Nucleus accumbens (tissue), 56 donors: ENCODE measurements around the gene PDE4B.
"Not testable (repeated sequence)": the region's sequence is repeated elsewhere in the genome, so short reads cannot be mapped to it uniquely, and the experiment has no call there.

ENCODE experiments used
- DNase-seq, 56 donors: peaks; one replicate each; lab custom pipeline; 2025; lab: John Stamatoyannopoulos, UW

Gene PDE4B

DNA sequence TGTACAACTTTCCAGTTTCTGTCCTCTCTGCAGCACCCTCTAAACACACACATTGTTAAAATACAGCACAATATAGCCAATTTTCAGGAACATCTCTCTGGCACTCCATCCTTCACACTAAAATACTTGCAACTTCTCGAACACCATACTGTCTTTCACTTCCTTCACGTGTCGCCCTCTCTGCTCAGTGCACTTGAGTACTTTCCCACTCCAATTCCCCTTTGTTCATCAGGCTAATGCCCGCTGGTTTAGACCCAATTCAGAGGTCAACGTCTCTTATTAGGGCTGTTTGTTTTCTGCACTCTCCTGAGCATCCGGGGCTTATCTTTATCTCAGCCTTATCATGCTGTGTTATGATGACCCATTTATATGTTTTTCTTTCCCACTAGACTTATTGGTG is 503.1 kb downstream of the PDE4B start:
- no peak for DNase-seq

DNA sequence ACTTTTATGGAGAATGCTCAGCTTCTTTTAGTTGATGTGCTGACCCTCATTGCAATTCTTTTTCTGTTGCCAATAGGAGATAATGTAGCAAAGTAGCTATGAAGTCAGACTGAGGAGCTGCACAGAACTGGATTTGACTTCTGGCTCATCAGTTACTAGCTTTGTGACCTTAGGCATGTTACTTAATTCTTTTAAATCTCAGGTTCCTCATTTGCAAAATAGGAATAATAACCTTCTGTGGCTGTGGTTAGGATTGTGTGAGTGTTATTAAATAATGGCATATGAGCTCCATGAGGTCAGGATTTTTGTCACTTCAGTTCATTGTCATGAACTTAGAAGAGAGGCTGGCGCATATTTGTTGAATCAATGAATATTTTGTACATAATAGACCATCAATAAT is 503.7 kb downstream of the PDE4B start:
- DNase-seq = no peak

DNA sequence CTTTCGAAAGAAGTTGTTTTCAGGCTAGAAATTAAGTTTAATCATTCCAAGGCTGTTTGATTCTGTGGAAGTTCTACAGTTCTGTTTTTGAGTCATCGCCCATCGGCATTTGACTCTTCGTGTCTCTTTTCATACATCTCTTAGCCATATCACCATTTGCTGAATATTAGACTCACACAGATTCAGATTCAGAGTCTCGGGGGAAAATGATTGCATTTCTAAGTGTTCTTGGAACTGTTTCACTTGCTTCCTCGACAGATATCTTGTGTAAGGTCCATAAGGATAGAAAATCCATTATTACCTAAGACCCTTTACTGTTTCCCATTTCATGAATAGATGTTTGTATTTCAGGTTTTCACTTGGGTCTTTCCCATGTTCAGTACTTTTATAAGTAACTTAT is 504.3 kb downstream of the PDE4B start:
- no peak for DNase-seq

DNA sequence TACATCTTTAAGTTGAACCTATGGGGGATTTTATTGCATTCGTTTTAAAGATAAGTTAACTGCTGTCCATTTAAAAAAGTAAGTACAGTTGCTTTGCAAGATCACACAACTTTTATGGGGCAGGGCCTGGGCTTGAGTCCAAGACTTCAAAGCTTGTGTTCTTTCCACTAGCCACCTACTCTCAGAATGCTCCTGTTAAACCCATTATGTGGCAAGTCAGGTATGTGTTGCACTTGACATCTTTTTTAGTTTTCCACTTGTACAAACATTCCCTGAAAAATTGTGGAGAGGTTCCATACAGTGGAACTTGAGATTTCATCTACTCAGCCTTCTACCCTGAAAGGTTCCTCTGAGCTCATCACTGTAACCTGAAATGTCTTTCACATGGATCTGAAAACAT is 505.8 kb downstream of the PDE4B start:
- DNase-seq = no peak

DNA sequence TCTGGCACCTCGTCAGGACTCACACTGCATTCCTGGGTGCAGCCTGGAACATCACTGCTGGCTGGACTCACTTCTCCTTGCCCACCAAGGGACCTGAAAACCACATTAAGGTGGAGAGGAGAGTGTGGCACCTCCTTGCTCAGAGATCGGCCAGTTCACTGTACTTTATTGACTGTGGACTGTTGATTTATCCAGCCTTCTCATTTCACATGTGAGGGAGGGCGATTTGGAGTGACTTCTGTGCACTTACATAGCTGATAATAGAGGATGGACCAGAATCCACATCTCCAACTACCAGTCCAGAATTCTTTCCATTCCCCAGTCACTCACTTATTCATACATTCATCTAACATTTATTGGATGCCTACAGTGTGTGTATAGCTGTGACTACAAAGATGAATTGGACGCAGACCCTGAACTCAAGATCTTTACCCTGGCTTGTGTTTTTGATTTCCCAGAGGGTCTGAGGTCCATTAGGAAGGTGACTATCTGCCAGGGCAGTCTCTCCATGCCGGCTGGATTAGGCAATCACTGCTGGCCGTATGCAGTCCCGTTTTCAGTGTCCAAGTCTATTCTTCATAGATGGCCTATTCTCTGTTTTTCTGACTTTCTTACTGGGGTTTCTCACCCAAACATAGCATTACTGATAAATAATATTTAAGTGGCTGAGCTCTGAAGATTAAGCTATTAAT is 507.7 kb downstream of the PDE4B start:
- DNase-seq = no peak

DNA sequence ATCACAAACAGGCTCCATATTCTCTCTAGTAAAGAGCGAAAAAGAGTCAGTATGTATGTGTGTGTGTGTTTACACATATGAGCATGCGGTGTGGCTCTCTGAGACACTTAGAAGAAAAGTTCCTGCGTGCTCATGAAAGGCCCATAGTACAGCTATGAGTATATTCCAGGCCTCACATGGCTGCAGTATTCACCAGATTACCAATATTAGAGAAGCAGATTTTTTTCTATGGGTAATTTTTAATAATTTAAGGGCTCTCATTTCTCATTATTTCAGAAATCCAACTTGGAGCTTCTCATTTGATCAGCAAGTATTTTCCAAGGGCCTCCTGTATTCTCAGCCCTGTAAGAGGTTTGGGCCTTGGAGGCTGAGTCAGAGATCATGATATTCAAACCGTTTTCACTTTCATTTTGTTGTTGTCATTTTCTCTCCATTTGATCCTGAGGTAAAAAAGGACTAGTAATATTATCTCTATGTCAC is 508.3 kb downstream of the PDE4B start:
- DNase-seq = no peak

DNA sequence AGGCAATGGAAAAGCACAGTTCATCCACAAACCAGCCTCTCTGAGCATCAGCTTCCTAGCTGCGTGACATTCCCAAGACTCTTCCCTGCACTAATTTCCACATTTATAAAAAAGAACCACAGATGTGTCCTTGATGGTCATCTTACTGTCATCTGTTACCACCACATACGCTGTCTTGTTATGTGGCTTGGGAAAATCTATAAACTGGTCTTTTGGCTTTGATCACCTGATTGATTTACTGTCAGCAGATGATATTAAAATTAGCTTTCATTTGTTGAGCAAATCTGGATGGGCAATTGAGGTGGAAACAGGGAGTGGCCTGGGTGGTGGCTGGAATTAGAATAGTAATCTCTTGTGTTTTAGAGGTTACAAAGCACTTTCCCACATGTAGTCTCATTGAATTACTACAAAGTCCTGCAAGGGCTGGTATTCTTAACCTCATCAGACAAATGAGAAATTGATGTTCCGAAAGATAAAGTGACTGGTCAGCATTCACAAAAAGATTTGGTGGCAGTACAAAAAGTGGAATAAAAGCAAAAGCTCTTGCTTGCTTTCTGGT is 509.6 kb downstream of the PDE4B start:
- no peak for DNase-seq

DNA sequence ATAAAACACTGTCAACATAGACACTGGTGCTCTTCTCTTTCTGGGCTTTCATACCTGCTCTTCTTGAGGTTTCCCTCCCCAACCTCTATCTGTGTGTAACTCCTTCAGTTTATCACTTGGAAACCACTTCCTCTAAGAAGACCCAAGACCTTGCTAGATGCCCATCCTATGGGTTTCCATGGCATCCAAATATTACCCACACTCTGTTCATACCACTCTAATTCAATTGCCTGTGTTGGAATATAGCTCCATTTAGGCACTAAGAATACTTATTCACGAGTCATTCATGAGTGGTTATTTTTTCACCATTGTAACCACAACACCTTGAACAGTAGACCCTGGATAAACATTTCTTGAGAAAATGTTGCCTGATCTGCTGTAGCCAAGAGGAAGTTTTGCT is 510.1 kb downstream of the PDE4B start:
- no peak for DNase-seq

DNA sequence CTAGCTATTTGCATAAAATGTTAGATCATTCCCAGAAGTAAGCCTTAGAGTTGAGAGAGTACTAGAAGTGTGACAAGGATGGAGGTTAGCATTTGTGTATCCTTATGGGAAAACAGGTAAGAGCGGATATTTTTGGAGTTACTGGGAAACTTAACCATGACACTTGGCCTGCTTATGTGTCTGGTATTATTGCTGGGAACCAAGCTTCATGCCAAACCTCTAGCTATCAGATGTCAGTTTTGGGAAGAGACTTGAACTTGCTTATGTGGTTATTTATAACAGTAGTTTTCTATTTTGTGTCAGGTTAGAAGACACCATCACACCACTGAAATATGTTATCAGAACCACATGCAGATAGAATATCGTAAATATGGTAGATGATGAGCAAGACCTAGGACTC is 511.0 kb downstream of the PDE4B start:
- DNase-seq = no peak

DNA sequence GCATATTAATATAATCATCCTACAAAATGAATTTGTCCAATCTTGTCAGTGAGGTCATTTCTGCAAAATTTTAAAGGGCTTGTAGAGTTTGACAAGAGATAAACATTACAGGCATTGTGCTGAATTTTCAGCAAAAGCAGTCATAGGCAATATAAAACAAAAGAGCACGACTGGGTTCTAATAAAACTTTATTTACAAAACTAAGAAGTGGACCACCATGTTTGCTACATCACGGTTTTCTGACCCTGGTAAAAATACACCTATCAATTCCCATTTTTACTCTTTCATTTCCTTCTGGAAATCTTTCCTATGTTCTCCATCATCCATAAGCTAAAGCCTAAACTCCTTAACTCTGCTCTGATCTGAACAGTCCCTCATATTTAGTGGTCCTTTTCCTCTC is 511.4 kb downstream of the PDE4B start:
- no peak for DNase-seq

DNA sequence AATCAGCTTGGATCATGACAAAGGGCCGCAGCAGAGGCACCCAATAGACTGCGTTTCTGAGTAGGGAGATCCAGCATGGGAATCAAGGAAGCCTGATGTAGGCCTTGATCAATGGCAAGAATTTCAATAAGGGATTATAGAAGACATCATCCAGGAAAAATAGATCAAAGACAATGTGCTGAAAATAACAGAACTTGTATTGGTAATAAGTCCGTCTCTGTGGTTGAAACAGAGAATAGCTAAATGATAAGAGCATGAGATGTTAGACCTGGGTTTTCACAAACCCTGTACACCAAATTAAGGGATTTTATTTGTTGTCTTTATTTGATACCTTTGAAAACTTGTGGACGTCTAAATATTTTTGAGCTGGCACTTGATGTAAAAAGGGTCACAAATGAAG is 513.2 kb downstream of the PDE4B start:
- DNase-seq = no peak

DNA sequence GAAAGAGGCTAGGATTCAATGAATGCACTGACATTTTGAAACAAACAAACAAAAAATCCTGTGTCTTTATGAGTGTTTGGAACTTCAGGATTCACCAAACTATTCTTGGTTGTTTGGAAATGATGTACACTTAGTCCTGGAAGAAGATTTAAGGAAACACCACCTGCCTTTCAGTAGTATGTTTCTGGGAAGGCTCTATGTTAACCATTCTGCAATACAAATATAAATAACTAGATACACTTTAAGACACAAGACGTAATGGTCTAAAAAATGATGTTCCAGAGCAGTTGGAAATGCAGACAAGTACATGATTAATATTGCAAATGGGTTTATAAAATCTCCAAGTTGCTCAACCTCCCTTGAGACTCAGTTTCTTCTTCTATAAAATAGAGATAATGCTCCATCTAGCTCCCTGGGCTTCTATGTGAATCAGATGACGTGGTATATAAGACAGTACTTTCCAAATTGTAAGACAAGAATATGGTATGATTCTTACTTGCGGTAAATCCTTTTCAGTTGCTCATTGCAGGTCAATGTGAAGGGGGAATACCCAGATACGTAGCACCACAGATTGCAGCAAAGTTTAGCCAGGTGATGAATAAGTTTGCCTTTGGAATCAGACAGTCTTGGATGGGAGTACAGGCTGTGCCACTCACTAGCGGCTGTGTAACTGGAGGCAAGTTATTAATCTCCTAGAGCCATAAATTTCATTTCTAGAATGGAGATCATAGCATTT is 516.5 kb downstream of the PDE4B start:
- DNase-seq = no peak

DNA sequence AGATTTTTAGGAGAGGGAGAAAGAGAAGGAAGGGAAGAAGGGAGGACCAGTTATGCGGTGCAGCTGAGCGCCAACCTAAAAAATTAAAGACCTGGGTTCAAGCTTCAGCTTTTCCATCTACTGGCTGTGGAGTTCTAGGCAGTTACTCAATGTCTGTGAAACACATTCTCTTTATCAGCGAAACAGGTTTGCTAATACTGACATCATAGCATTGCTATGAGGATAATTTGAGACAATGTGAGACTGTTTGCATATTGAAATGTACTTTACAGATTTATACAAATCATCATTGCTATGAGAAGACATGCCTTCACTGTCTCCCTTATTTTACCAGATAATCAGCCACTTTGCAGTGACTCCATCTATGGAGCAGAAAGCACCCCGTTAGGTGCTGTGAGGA is 518.4 kb downstream of the PDE4B start:
- DNase-seq = no peak

DNA sequence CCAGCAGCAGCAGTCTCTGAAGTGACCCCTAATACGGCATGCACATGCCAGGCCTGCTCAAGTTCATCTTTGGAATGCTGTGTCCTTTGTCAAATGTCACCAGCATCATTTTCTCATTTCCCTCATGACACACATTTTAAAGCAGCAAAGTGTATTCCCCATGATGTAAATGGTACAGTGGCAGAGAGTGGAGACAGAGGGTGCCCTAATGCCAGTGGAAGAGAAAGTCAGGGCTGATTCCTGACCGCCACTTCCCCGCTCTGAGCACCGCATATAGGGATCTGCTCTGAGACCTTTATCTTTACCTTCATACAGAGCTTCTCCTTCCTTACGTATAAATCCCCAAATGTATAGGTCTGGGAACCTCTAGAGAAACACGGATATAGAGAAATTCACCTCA is 518.9 kb downstream of the PDE4B start:
- DNase-seq = no peak

DNA sequence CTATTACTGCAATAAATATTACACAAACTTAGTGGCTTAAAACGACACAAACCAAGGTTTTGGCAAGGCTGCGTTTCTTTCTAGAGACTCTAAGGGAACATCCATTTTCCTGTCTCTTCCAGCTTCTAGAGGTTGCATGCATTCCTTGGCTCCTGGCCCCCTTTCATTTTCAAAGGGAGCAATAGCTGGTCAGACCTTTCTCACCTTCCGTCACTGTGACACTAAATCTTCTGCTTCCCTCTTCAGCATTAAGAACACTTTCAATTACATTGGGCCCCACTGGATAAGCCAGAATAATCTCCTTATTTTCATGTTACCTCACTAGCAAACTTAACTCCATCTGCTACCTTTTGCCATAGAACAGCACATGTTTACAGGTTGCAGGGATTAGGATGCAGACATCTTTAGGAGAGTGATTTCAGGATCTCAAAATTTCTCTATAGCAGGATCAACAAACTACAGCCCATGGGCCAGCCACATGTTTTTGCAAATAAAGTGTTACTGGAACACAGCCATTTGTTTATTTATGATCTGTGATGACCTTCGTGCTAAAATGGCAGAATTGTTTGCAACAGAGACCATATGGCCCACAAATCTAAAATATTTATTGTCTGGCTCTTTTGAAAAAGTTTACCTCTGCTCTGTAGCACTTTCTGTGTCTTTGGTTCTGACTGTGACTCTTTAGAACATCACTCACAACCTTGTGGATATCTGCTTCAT is 519.7 kb downstream of the PDE4B start:
- DNase-seq = no peak

DNA sequence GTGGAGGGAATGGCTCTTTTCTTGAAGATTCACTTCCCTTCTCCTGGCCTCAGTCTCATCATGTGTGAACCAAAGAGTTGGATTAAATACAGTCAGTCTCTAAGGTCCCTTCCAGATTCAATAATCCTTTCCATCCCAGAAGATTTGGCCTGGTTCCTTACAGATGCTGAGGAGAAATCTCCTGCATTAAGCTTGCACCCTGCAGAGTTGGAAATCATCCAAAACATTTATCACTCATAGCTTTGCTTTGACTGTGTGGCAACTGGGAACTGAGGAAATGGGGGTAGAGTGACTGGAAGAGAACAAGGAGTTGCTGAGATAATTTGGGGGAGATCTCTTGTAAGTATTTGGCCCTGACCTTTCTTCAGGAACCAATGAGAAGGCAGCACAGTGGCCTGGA is 520.7 kb downstream of the PDE4B start:
- DNase-seq = no peak

DNA sequence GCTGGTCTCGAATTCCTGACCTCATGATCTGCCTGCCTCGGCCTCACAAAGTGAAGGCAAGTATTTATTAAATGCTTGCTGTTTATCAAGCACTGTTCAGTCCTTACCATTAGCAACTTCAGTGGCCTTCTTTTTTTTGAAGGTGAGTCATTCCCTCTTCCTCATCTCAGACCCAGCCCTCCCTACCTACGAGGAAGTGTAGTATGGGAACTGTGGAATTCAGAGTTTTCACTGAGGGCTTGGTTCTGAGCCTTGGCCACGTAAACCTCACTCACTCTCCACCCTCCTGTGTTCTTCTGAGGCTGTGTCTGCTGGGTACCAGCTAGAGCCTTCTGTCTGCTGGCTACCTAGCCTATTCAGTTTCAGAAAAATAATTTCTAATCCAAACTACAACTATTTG is 523.0 kb downstream of the PDE4B start:
- no peak for DNase-seq

DNA sequence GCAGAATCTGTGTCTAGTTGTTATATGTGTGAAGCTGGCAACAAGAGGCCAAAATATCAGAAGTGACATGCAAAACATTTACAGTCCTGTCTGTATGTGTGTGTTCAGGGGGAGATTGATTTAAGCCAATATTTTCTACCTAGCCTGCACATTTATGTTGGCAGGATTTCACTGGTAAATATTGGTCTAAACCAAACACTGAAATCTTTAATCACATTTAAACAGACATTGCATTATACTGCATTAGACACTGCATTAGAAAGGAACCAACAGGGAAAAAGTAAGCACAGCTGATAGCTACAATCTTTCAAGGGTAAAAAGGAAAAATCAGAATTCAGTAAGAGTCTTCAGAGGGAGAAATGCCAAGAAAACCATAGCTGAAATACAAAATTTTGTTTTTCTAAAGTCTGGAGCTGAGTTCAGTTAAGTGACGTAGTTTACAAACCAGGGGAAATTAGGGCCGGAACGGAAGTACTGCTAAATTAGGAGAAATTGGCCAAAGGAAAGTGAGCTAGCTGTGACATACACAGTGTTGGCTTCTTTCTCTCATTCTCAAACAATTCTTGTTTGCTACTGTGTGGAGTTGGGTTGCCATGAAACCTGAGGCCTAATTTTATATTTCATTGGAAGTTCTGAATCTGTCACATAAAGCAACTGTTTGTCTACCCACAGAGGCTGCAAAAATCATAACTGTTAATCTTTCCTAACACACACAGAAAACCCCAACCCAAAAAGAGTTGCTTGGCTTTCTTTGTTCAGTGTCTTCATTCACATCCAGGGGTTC is 524.0 kb downstream of the PDE4B start:
- DNase-seq = no peak

DNA sequence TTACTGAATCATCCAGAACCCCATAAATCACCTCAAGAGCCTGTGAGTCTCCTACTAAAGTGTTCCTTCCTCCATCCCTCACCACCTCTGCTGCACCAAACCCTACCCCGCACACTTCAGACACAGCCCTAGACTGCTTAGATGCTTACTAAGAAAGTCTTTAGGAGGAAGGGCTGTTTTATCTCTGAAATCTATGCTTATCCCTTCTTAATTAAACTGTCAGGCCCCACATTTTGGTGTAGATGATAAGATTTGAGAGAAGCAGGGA is 524.5 kb downstream of the PDE4B start:
- no peak for DNase-seq

DNA sequence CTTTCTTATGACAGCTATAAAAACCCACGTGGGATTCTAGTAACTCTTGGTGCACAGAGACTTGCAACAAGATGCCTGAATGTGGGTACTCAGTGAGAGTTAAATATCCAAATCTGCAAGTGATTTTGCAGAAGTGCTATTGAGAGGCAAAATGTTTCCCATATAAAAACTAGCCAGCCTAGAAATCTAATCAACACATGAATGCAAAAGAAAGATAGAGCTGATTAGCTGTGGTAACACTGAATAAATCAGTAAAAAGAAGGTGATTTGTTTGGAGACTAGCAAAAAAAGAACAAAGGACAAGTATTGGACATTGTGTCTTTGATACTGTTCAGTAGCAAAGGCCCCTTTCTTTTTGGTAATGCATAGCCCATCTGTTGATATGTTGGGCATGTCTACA is 527.5 kb downstream of the PDE4B start:
- DNase-seq = no peak

DNA sequence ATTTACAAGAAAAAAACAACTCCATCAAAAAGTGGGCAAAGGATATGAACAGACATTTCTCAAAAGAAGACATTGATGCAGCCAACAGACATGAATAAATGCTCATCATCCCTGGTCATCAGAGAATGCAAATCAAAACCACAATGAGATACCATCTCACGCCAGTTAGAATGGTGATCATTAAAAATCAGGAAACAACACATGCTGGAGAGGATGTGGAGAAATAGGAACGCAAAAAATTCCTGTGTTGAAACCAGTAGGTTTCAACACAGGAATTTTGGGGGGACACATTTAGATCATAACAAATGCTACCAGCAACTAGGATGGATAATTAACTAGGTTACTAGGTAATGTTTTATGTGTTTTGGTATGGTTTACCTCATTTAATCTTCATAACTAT is 529.8 kb downstream of the PDE4B start:
- DNase-seq = not testable (repeated sequence)
